Uterus (tissue), 4 donors: ENCODE measurements around the gene MEIS3. TPM values are rescaled to one million over a fixed set of nuclear protein-coding genes. Genes with fewer than 3 reads are reported as not detected.
A peak's percentile ranks its signal among the peaks of the same experiment; 100 is the strongest.

ENCODE experiments used
- DNase-seq, 2 donors: peaks; one replicate each; pipeline ENCODE4 v3.0.0-alpha.2; 2019 to 2020
- H3K27ac ChIP-seq, 2 donors: fragments of 200-600 bp; sonication (generic); 1 replicate in 1 of 2; 2 replicates in 1 of 2; pipeline ENCODE4 v1.5.1; 2016 to 2018
- H3K27me3 ChIP-seq, 2 donors: fragments of 200-600 bp; sonication (generic); one replicate each; pipeline ENCODE4 v1.5.1; 2018 to 2019; ENCODE audit warnings: control low read depth in 1 of 2
- H3K36me3 ChIP-seq, 2 donors: fragments of 200-600 bp; sonication (generic); one replicate each; pipeline ENCODE4 v1.5.1; 2019; ENCODE audit warnings: control low read depth in 1 of 2
- H3K4me1 ChIP-seq, 2 donors: fragments of 200-600 bp; sonication (generic); one replicate each; pipeline ENCODE4 v1.5.1; 2018 to 2019; ENCODE audit warnings: control low read depth in 1 of 2
- H3K4me3 ChIP-seq, 2 donors: fragments of 200-600 bp; sonication (generic); 1 replicate in 1 of 2; 2 replicates in 1 of 2; pipeline ENCODE4 v1.5.1; 2018 to 2019; ENCODE audit warnings: mild to moderate bottlenecking in 1 of 2
- H3K9me3 ChIP-seq, 2 donors: fragments of 200-600 bp; sonication (generic); one replicate each; pipeline ENCODE4 v1.5.1; 2019; ENCODE audit warnings: control low read depth in 1 of 2
- CTCF ChIP-seq, 4 experiments: fragments of 200-600 bp in 2 of 4; fragments of 450-650 bp in 2 of 4; sonication (generic) in 2 of 4; IDR thresholded peaks; one replicate each; pipeline ENCODE4 v1.5.1; 2016 to 2019; ENCODE audit warnings: antibody characterized with exemption in 4 of 4, mild to moderate bottlenecking in 2 of 4, moderate library complexity in 1 of 4
- POLR2A ChIP-seq, 2 donors: fragments of 450-650 bp; IDR thresholded peaks; one replicate each; pipeline ENCODE4 v1.6.1; 2016; ENCODE audit warnings: antibody characterized with exemption in 2 of 2, mild to moderate bottlenecking in 1 of 2, moderate library complexity in 1 of 2
- intact Hi-C: fragments of 100-400 bp; cut with DNase I; formaldehyde crosslinking; loops from one replicate; pipeline ENCODE4 v1.15.1; 2023; ENCODE audit warnings: low total_unique reads
- total RNA-seq, 4 donors: library from RNA; depleted of rRNA in 3 of 4; stranded (reverse); fragments of >200 nt in 3 of 4; gene quantifications; one replicate each; pipeline versions ENCODE4 v1.1.0 to v1.2.4, GENCODE V29; 2014 to 2023
- donor health status: DM: yes; HTN: yes; CAD: no.

Gene MEIS3
- total RNA-seq, 4 donors from 2014 or later, result 28.9 to 133 (median 75.0) TPM

- no peaks in the 10 kb centered on the region for H3K9me3 ChIP-seq
- intact Hi-C loops, result loop anchor here (2.0 kb wide), 1 partner anchor 262 kb away; no protein-coding TSS in a partner anchor
- peak; percentile 76 to 82 for DNase-seq
These were observed 17.5 kb upstream of the MEIS3 start for GRCh38 chr19:47436712-47437401.

GRCh38 chr19:47435883-47436417, 16.6 kb upstream of the MEIS3 start:
- DNase-seq, result no peak
- Histone ChIP-seq H3K9me3 (no peaks in the 10 kb centered on the region), H3K36me3 (no peaks in the 10 kb centered on the region), H3K4me3 (no peak overlapping the region), H3K27ac (no peak overlapping the region), H3K27me3 (no peaks in the 10 kb centered on the region), H3K4me1 (no peaks in the 10 kb centered on the region)
- TF ChIP-seq POLR2A (IDR thresholded peaks at IDR 0.05), result no peak
- intact Hi-C loops, result loop anchor here (2.0 kb wide), 1 partner anchor 263 kb away; no protein-coding TSS in a partner anchor

More at GRCh38 chr19:47436712-47437401, 17.5 kb upstream of the MEIS3 start:
- no peak overlapping the region for H3K4me3 ChIP-seq
- no peaks in the 10 kb centered on the region for H3K4me1 ChIP-seq
- TF ChIP-seq POLR2A (IDR thresholded peaks at IDR 0.05), result no peak
- peak; percentile 89 to 96 (median 94) for TF ChIP-seq CTCF (IDR thresholded peaks at IDR 0.05)
- H3K36me3 ChIP-seq, result no peaks in the 10 kb centered on the region
- H3K27ac ChIP-seq, result no peak overlapping the region
- H3K27me3 ChIP-seq, result no peaks in the 10 kb centered on the region

- no peak for TF ChIP-seq CTCF (IDR thresholded peaks at IDR 0.05)
- TF ChIP-seq POLR2A (IDR thresholded peaks at IDR 0.05), result no peak
- Histone ChIP-seq H3K4me3 (no peak overlapping the region), H3K27me3 (no peaks in the 10 kb centered on the region), H3K27ac (no peak overlapping the region), H3K9me3 (no peaks in the 10 kb centered on the region), H3K36me3 (no peaks in the 10 kb centered on the region), H3K4me1 (no peaks in the 10 kb centered on the region)
- intact Hi-C loops, result no loop called here
- DNase-seq, result no peak
These were observed 15.9 kb upstream of the MEIS3 start for GRCh38 chr19:47435196-47435595.

GRCh38 chr19:47434088-47434487, 14.8 kb upstream of the MEIS3 start:
- Histone ChIP-seq H3K4me1 (peaks cover 0 to 4% of the 10 kb centered on the region in 2 donors), H3K36me3 (no peaks in the 10 kb centered on the region), H3K9me3 (no peaks in the 10 kb centered on the region), H3K27ac (no peak overlapping the region), H3K4me3 (no peak overlapping the region), H3K27me3 (no peaks in the 10 kb centered on the region)
- intact Hi-C loops, result no loop called here
- no peak for DNase-seq
- TF ChIP-seq CTCF (IDR thresholded peaks at IDR 0.05), result no peak
- no peak for TF ChIP-seq POLR2A (IDR thresholded peaks at IDR 0.05)

DNA sequence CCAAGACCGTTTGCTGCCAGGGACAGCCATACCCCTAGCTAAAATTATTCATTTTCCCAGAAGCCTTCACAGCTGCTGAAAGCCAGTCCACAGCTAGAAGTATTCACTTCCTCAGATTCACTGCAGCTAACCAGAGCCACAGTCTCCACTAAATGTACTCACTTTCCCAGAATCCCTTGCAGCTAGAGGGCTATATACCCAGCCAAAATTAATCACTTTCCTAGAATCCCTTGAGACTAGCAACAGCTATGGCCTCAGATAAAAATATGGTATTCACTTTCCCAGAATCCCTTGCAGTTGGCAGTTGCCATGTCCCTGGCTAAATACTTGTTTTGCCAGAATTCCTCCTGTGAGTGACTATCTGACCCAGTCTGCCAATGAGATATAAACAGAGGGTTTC, 13.8 kb upstream of the MEIS3 start:
- H3K36me3 ChIP-seq, result no peaks in the 10 kb centered on the region
- H3K27me3 ChIP-seq, result no peaks in the 10 kb centered on the region
- DNase-seq, result no peak
- no peak for TF ChIP-seq CTCF (IDR thresholded peaks at IDR 0.05)
- no peak for TF ChIP-seq POLR2A (IDR thresholded peaks at IDR 0.05)
- H3K4me1 ChIP-seq, result peaks cover 0 to 8% of the 10 kb centered on the region in 2 donors
- no peak overlapping the region for H3K4me3 ChIP-seq
- no peaks in the 10 kb centered on the region for H3K9me3 ChIP-seq
- intact Hi-C loops, result no loop called here
- no peak overlapping the region for H3K27ac ChIP-seq
